SKM-1 treated with dmso at 0.1 percent for 144 hours (cell line): ENCODE results near the gene LINC01488.

ENCODE experiments used
- DNase-seq: peaks from one replicate; lab custom pipeline; 2025; ENCODE audit not compliant: unreplicated experiment; lab: John Stamatoyannopoulos, UW

Gene LINC01488

DNA sequence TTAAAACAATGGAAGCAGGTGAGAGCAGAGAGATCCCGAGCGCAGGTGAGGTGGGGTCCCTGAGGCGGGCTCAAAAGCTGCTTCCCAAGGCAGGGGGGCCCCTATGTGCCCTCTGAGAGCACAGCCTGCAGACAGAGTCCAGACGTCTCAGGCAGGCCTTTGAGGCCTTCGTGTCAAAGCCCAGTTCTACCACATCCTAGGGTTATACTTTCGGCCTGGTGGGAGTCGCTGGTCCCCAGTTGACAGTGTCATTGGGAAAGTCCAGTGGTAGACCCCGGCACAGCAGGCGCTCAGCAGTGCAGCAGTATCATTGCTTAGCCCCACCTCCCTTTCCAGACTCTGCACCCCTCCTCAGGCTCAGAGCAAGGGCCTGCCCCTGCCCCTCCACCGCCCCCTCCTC, 9.1 kb downstream of the LINC01488 start:
- DNase-seq, result no peak

DNA sequence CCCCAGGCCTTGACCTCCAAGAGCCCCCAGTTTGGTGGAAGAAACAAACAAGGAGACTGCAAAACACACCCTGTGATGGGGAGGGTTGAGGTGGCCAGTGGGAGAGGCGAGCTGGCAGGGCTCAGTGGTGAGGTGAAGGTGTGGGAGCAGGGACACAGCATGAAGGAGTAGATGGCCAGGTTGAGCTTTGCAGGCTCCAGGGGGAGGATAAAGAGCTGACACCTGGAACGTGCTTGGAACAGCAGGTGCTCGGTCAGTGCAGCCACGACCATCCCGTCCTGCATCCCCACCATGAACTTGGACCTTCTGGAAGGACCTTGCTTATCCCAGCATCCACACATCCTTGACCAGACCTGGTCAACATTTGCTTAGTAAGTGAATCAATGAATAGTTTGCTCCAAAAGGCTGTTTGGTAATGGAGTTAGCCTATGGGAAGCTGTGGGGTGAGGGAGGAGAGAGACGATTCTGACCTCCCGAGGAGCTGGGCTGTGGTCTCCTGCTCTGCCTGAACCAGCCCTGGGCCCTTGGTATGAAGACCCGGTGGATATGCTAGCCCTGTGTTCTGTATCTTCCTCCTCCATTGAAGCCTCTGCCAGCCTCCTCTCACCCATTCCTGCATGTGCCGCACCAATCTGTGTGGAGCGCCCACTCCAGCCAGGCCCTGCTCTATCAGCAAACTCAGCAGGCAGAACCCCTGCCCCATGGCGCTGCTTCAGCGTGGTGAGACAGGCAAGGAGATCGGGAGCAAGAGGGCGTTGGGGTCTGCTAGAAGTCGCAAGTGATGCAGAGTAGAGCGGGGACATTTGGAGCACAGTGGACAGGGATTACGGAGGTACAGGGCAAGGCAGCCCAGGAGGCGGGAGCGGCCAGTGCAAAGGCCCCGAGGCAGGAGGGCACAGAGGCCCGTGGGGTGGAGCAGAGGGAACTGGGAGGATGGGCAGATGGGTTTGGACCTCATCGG, 9.9 kb downstream of the LINC01488 start:
- no peak for DNase-seq

DNA sequence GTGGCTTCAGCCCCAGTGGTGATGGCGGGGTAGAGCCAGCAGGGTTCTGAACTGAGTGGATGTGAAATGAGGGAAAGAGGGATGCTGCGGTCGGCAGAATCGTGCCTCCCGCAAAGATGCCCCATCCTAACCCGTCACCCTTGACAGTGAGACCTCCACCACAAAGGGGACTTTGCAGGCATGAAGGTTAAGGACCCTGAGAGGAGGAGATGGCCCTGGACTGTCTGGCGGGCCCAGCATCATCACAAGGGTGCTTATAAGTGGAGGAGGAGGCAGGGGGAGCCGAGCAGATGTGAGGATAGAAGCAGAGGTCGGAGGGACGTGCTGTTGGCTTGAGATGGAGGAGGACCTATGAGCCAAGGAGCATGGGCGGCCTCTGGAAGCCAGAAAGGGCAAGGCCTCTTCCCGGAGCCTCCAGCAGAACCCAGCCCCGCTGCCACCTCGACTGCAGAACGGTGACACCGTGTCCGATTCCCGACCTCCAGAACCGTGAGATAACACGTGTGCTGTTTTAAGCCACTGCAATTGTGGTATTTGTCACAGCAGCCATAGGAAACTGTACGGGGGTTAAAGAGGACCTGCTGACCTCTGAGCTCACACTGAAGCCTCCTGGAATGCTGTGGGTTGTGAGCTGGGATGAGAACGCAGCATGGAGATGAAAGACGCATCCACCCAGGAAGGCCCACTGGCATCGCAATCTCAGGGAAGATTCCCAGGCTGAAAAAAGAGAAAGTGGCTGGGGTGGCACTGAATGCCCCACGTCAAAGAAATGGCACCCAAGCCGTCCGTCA, 10.9 kb downstream of the LINC01488 start:
- DNase-seq, result no peak

DNA sequence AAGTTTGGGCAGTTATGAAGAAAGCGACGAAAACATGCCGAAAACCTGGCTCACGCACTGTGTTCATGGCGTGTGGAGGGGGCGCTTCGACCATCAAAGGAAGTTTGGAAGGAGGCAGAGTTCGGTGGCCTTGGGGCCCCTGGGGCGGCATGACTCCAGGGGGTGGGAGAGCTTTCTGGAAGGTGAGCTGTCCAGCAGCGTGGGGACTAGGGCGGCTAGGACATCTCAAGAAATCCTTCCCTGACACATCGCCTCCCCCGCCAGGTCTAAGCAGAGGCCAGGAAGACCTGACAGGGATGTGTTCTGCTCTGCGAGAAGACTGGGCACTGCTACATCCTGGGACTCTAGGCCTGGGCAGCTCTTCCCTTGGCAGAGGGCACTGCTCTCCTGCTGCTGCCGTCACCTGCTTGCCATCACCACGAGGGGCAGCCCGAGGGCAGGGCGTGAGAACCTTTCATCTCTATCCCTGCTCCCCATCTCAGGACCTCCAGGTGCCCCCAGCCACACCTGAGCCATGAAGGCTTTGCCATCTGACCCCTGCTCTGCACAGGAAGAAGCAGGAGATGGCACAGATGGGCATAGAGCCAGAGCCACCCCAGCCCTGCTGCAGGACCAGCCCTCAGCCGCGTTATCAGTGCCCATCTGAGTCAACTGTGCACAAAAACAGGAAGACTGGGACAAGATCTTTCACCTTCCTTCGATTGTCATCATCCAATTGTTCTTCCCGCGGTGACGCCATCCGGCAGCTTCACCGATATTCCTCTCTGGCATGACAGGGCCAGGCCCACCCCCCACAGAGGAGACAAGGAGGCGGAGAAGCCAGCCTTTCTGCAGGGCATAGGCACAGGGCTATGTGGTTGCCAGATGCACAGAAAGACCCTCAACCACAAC, 12.7 kb downstream of the LINC01488 start:
- no peak for DNase-seq

DNA sequence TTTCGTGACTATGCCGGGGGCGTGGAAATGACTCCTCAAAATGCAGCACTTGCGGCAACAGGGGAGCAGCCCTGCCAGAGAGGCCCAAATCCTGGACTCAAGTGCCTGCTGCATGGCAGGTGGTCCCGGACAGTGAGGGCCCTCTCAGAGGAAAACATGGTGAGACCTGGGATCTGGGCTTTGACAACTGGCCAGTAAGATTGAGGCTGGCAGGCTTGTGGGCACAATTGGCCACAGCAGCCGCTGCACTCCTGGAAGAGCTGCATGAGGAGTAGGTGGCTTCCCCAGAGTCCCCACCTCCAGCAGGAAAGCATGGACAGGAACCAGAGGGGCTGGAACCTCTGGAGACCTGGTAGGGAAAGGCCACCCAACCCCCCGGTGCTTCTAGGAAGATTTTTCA, 13.4 kb downstream of the LINC01488 start:
- no peak for DNase-seq

DNA sequence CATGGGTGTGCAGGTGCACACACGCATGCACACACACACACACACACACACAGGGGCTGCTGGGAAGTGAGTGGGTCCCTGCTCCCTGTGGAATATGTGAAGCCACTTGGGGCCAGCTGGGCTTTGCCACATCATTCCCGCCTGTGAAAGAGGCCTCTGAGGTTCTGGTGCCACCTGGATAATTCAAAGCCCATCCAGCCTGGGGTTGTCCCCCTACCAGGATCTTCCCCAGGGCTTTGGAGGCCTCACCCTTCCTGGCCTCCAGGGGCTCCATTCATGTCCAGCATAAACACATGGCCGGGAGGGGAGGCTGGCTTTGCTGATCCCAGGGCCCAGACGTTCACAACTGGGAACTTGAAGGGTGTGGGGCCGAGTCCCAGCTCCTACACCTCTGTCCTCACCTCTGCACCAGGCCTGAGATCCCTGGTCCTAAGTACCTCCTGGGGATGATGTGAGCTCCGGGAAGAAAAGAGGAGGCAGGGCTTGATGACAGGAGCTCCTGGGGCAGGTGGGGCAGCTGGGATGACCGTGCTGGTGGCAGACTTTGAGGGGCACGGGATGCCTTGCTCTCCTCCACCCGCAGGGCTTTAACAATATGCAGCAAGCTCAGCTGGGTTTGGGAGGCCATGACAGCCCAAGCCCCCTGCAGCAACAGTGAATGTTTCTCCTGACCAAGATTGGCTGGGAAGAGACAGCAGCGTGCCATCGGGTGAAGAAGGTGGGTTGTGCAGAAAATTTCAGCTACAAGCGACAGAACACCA, 14.2 kb downstream of the LINC01488 start:
- no peak for DNase-seq

DNA sequence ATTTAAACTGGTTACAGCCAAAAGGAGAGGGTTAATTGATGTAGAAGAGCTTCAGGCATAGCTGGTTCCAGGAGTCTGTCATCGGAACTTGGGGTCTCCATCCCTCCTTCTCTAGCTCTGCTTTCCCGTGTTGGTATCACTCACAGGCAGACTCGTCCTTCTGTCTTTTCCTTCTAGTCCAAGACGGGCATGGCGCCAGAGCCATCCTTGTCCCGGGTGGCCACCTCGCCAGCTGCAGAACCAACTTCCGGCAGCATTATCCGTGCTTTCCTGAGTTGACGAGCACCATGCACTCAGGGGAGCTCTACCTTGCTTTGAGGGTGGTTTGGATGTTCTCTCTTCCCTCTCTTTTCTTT, 14.7 kb downstream of the LINC01488 start:
- no peak for DNase-seq

DNA sequence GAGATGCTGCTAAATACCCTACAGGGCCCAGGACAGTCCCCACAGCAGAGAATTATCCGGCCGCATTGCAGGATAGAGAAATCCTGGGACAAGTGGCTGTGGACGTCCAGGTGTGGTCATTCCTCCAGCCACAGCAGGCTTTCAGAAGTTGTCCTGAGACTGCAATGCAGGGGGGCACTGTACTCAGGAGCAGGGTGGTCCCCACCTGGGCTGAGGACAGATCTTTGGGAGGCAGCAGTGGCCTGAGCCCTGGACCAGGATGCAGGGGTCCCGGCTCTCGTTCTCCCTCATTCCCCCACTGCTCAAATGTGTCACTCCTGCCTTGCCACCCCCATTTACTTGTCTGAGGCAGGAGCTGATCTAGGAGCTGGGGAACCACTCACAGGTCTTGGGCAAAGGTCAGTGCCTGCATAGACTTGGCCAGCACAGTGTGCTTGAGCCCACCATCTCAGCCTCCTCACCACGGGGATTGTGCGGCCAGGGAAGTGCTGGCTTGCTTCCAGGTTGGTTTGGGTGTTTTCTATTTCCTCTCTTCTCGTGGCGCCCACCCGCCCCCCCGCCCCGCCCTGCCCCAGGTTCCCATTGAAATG, 15.3 kb downstream of the LINC01488 start:
- no peak for DNase-seq

DNA sequence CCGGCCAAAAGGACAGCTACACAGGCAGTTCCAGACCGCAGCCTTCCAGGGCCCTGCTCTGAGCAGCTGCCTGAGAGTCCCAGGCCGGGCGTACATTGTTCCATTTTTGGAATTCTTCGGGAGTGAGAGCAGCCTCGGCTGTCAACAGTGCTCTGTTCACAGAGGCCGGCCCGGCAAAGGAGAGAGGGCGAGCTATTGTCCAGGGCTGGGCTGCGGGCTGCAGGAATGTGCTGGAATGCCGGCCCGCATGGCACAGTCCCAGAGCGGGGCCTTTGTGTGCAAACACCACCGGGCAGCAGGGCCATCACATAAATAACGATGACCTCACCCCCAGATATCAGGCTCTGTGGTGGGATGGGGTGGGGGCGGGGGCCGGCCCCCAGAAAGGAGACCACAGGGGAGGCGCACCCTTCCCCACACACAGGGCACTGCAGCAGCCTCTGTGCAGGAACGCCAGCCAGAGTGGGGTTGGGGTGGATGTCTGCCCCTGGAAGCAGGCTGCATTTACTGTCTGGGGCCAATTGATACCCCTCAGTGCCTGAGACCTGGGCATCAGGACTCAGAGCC, 15.8 kb downstream of the LINC01488 start:
- DNase-seq, result no peak

DNA sequence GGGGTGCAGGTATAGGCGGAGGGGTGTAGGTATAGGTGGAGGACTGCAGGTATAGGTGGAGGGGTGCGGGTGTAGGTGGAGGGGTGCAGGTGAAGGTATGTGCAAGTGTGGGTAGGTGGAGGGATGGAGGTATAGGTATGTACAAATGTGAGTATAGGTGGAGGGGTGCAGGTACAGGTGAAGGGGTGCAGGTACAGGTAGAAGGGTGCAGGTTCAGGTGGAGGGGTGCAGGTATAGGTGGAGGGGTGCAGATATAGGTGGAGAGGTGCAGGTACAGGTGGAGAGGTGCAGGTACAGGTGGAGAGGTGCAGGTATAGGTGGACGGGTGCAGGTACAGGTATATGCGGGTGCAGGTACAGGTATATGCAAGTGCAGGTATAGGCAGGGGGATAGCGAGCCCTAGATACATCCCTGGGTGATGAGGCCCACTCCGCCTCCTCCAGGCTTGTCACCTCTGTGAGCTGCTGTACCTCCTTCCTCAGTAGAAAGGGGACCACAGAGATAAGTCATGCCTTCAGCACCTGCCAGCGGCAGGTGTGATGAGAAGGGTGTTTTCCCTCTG, 17.2 kb downstream of the LINC01488 start:
- DNase-seq, result no peak

DNA sequence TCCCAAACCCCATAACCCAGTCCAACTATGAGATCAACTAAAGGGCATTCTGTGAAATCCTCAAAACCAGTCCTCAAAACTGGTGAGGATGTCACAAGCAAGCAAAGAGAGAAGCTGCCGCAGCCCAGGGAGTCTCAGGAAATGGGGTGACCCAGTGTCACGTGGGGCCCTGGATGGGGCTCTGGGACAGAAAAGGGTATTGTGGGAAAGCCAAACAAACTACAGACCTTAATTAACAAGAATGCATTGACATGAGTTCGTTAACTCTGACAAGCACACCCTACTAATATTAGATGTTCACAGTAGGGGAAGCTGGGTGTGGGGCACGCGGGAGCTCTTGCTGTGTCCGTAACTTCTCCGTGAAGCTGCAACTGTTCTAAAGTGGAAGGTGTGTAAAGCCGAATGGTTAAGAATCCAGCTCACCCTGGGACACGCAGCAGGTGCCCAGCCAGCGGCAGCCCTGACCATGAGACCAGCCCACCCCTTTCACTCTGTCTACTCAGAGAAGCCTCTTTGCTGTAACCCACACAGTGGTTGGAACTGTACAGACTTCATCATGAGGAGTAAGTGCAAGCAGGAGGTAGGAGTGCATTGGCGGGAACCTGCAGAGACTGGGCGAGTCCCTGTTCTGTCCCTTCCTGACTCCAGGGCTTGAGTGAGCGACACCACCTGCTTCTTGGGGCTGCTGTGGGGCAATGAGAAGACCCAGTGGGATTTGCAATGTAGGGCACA, 17.9 kb downstream of the LINC01488 start:
- no peak for DNase-seq

DNA sequence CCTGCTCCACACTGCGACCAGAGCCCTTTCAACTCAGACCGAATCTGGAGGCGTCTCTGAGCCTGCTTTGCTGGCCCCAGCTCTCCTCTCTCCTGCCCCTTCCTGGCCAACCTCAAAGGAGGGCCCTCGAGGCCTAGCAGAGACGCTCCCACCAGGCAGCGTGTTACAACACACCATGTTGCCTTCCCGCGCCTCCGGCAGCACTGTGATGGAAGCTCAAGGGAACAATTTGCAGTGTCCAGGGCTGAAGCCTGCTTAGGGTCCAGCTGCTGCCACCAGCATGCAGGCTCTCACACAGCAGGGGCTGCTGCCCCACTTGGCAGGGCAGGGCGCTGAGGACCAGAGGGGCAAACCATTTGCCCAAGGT, 18.4 kb downstream of the LINC01488 start:
- DNase-seq, result no peak

DNA sequence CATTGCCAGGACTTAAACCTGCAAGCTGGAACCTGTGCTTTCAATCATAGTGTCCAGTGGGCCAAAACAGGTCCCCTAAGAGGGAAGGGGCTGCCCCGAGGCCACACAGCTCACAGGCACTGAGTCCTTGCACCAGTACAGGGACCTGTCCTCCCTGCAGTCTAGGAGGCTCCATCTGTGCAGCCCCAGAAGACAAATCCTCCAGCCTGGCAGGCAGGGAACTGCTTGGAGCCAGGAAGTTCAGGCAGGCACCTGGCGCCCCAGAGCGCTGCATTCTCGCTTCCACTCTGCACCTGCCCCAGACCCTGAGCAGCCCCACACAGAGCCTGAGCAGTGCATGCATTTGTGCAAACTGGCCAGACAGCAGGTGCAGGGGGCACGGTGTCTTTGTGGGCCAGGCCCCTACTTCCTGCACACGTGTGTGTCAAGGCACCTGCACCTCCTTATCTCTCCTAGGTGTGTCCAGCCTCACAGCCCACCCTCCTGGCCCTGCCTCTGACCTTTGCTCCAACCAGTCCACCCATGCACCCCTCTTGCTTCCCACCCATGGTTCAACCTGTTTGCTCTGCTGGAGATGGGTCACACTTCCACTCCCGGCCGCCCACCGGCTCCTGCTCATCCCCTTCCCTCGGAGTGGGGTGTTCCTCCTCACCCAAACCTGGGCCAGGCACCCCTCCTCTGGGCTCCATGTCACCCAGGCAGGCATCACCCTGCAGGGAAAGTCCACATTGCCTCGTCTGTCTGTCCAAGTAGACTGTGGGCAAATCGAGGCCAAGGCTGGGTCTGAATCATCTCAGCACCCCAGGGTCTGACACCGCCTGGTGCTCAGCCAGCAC, 19.0 kb downstream of the LINC01488 start:
- no peak for DNase-seq

DNA sequence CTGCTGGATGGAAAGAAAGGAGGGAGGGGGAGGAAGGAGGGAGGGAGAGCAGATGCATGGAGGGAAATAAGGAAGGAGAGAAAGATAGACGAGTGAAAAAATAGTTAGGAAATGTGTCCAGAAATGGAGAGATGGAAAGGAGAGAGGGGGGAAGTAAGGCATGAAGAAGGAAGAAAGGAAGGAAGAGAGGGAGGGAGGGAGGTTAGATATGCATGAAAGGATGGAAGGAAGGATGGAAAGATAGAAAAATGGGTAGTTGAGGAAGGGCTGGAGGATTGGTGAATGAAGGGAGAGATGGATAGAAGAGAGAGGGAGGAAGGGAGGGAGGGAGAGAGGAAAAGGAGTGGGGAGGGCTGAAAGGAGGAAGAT, 19.6 kb downstream of the LINC01488 start:
- DNase-seq, result no peak

DNA sequence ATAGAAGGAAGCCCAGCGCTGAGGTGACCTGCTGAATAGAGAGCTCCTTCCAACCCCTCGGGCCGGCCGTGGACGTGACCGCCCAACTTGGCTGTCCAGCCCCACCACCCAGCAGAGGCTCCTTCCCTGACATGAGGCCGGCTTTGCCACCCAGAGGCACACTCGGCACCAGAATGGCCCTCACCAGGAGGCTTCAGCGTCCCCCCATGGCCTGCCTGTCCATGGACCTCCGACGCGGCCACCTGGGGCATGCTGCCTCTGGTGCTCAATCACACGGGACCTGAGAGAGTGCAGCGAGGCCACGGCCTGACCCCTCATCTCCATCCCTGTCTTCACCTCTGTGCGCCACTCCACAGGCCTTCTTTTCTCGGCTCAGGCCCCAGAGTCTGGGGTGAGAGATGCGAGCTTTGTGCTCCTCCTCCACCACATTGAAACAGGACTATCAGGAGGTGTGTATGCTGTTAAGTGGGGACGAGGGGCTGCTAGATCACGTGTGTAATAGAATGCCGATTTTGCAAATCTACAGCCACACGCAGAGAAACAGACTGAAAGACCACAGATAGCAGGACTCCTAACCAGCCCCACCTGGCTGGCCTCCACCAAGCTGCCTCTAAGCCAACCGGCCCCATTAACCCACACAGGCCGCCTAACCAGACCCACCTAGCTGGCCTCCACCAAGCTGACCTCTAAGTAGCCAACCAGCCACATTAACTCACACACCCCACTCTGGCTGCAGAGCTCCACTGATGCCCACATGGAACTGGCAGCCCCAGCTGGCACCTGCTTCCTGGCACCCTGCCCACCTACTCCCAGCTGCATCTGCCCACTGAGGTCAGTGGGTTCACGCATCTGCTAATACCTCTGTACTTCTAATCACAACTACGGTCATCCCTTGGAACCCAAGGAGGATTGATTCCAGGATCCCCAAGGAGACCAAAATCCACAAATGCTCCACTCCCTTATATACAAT, 20.7 kb downstream of the LINC01488 start:
- no peak for DNase-seq

DNA sequence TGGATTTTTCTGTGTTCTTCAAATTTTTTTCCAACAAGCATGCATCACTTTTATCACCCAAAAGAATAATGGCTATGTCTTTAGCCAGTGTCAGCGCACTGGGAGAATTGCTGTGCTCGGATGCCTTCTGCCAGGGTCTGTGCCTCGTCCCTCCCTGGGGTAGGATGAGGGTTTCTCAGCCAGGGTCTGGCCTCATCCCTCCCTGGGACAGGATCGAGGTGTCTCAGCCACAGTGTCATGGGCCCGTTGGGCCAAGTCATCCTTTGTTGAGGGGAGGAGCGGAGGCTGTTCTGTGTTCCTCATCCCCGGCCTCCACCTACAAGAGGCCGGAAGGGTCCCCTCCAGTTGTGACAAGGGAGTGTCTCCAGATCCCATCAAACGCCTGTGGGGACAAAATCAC, 22.7 kb downstream of the LINC01488 start:
- no peak for DNase-seq
